OCI-LY7 (cell line): ENCODE results near the gene YAF2.

Source experiments
- EZH2phosphoT487 ChIP-seq: fragments of 200-600 bp; sonication (generic); IDR thresholded peaks from 2 replicates; pipeline ENCODE4 v1.6.1; 2018; ENCODE audit warnings: low read depth, borderline replicate concordance, mild to moderate bottlenecking, mixed run types, antibody characterized with exemption, low read length, moderate library complexity, mixed read lengths
- TF ChIP-seq, protein P1 (sequence below): fragments of 200-600 bp; sonication (generic); conservative IDR thresholded peaks from 2 replicates; pipeline ENCODE4 v1.5.1; 2014; ENCODE audit warnings: mild to moderate bottlenecking, antibody characterized with exemption, low read length, moderate library complexity, mixed read lengths

DNA sequence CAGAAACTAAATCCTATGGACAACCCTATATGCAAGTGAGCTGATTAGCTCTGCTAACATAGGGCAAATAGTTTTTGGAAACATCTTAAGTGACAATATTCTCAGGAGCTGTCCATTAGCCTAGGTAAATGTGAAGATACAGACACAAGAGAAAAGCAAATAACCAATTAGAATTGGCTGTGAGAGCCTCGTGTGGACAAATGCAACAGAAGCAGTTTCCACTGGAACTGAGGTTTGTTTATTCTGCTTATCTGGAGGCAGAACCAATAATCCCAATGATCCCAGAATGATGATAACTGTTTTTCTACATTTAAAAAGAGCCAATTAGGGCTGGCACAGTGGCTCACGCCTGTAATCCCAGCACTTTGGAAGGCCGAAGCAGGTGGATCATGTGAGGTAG is 43.2 kb upstream of the YAF2 start:
- TF ChIP-seq, protein P1, sequence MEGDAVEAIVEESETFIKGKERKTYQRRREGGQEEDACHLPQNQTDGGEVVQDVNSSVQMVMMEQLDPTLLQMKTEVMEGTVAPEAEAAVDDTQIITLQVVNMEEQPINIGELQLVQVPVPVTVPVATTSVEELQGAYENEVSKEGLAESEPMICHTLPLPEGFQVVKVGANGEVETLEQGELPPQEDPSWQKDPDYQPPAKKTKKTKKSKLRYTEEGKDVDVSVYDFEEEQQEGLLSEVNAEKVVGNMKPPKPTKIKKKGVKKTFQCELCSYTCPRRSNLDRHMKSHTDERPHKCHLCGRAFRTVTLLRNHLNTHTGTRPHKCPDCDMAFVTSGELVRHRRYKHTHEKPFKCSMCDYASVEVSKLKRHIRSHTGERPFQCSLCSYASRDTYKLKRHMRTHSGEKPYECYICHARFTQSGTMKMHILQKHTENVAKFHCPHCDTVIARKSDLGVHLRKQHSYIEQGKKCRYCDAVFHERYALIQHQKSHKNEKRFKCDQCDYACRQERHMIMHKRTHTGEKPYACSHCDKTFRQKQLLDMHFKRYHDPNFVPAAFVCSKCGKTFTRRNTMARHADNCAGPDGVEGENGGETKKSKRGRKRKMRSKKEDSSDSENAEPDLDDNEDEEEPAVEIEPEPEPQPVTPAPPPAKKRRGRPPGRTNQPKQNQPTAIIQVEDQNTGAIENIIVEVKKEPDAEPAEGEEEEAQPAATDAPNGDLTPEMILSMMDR: no peak
- no peak for TF ChIP-seq EZH2phosphoT487
